HepG2 (cell line): Measurements from ENCODE around the gene AUTS2. TPM values are rescaled to one million over a fixed set of nuclear protein-coding genes. Genes with fewer than 3 reads are reported as not detected.

ENCODE experiments used
- ATAC-seq: fragments of 200-7000 bp; cut with Tn5 transposase; 3 replicates; pipeline ENCODE4 v1.9.1; 2020; ENCODE audit warnings: mild to moderate bottlenecking, moderate library complexity
- BruUV-seq: library from RNA; stranded (reverse); fragments of 400-500 nt; replicated peaks from 2 replicates; lab custom pipeline; 2021; lab: Mats Ljungman, UMichigan
- CTCF ChIA-PET: fragments of 300-600 bp; formaldehyde crosslinking; extraction: SDS; loops from one replicate; lab custom pipeline; 2021; ENCODE audit warnings: low total read pairs, inconsistent platforms, low intra/inter-chr PET ratio; lab: Yijun Ruan, JAX
- POLR2A ChIA-PET: fragments of 350-600 bp; sonication (Branson Sonifier 250); formaldehyde crosslinking; loops from one replicate; lab custom pipeline; 2020; ENCODE audit warnings: antibody characterized with exemption, inconsistent platforms; lab: Yijun Ruan, JAX
- DNase-seq: peaks from one replicate; pipeline ENCODE4 v3.0.0-alpha.2; 2015; ENCODE audit warnings: low spot score
- FAIRE-seq: peaks from 3 replicates; lab custom pipeline; 2011; peaks lifted over from hg19 to GRCh38; lab: Jason Lieb, UNC
- H2AFZ ChIP-seq: one replicate; pipeline ENCODE4 v1.6.1; 2011; ENCODE audit warnings: low read length, inconsistent platforms
- H3K27ac ChIP-seq: fragments of 300-600 bp; 3 replicates; pipeline ENCODE4 v1.8.0; 2011; ENCODE audit warnings: mixed run types, mild to moderate bottlenecking, mixed read lengths, low read length, inconsistent platforms; ENCODE audit not compliant: insufficient read depth; ENCODE audit errors: extremely low read length
- H3K27me3 ChIP-seq, 2 experiments: fragments of 200-600 bp in 1 of 2; 2 replicates in 1 of 2; 3 replicates in 1 of 2; pipeline versions ENCODE4 v1.6.0 to v1.8.0; 2011; ENCODE audit warnings: low read length in 2 of 2, mild to moderate bottlenecking in 2 of 2, moderate library complexity in 2 of 2, inconsistent platforms in 1 of 2; ENCODE audit not compliant: insufficient read depth in 2 of 2, control insufficient read depth in 1 of 2
- H3K36me3 ChIP-seq, 2 experiments: fragments of 200-600 bp in 1 of 2; replicated peaks in 1 of 2; 2 replicates in 1 of 2; 3 replicates in 1 of 2; pipeline versions ENCODE4 v1.5.1 to v1.8.0; 2011; ENCODE audit warnings: low read length in 2 of 2, inconsistent platforms in 1 of 2; ENCODE audit not compliant: insufficient read depth in 2 of 2, control insufficient read depth in 1 of 2
- H3K4me1 ChIP-seq: 2 replicates; pipeline ENCODE4 v1.5.1; 2012; ENCODE audit warnings: low read length, inconsistent platforms; ENCODE audit not compliant: insufficient read depth
- H3K4me2 ChIP-seq: 2 replicates; pipeline ENCODE4 v1.6.0; 2011; ENCODE audit warnings: low read depth, low read length, inconsistent platforms
- H3K4me3 ChIP-seq, 3 experiments: fragments of 200-600 bp in 1 of 3; sonication (generic), shearing (Covaris generic) in 1 of 3; replicated peaks in 1 of 3; 2 replicates each; pipeline ENCODE4 v1.5.1; 2011 to 2016; ENCODE audit warnings: low read length in 3 of 3, inconsistent platforms in 2 of 3, low read depth in 2 of 3, mild to moderate bottlenecking in 2 of 3, control low read depth in 1 of 3, mixed read lengths in 1 of 3; ENCODE audit not compliant: insufficient read depth in 1 of 3
- H3K79me2 ChIP-seq: one replicate; pipeline ENCODE4 v1.6.1; 2011; ENCODE audit warnings: low read length, inconsistent platforms; ENCODE audit not compliant: insufficient read depth
- H3K9ac ChIP-seq: 2 replicates; pipeline ENCODE4 v1.6.0; 2011; ENCODE audit warnings: mild to moderate bottlenecking, low read depth, low read length, inconsistent platforms; ENCODE audit not compliant: insufficient read depth
- H3K9me3 ChIP-seq: 2 replicates; pipeline ENCODE4 v1.5.1; 2012; ENCODE audit warnings: mild to moderate bottlenecking, low read length
- H4K20me1 ChIP-seq: 2 replicates; pipeline ENCODE4 v1.6.0; 2011; ENCODE audit warnings: inconsistent platforms, mild to moderate bottlenecking, low read length, moderate library complexity; ENCODE audit not compliant: insufficient read depth
- SALL2 ChIP-seq: sonication (generic); formaldehyde crosslinking; IDR thresholded peaks from 2 replicates; pipeline ENCODE4 v1.8.1; 2023; ENCODE audit warnings: mild to moderate bottlenecking, missing genetic modification reagents, inconsistent platforms
- TOPORS ChIP-seq: sonication (generic); formaldehyde crosslinking; IDR thresholded peaks from 2 replicates; pipeline ENCODE4 v1.8.0; 2023; ENCODE audit warnings: mild to moderate bottlenecking, missing genetic modification reagents
- ZHX2 ChIP-seq, 2 experiments: sonication (generic) in 1 of 2; formaldehyde crosslinking in 1 of 2; IDR thresholded peaks; 2 replicates each; pipeline versions ENCODE4 v1.6.1 to v1.9.0; 2014 to 2022; ENCODE audit warnings: antibody characterized with exemption in 1 of 2, borderline replicate concordance in 1 of 2, inconsistent platforms in 1 of 2, low read depth in 1 of 2, missing genetic modification reagents in 1 of 2
- WGBS: methylation state at CpG from one replicate; pipeline ENCODE4 v1.1.6; 2017; ENCODE audit warnings: low lambda C conversion rate; 5-methylcytosine and 5-hydroxymethylcytosine counted together
- in situ Hi-C: cut with HindIII; loops from 2 replicates; pipeline ENCODE4 v1.10.0; 2017; ENCODE audit warnings: low pct_unique_long_range_greater_than_20kb; ENCODE audit not compliant: extremely low pct_ligation_motif_present
- intact Hi-C: fragments of 100-400 bp; cut with micrococcal nuclease; formaldehyde crosslinking; loops from one replicate; pipeline ENCODE4 v1.10.0; 2022; ENCODE audit not compliant: unreplicated experiment
- polyA plus RNA-seq, 8 experiments: library from polyadenylated mRNA; depleted of rRNA in 3 of 8; stranded (reverse) in 7 of 8; unstranded in 1 of 8; fragments of >200 nt; fragmentation: Illumina TruSeq in 4 of 8; extraction: Trizol in 4 of 8; gene quantifications; 2 replicates each; pipeline versions ENCODE4 v1.2.1 to v1.2.3, GENCODE V29; 2011 to 2016; ENCODE audit warnings: low read depth in 4 of 8, missing spikeins in 1 of 8, mixed read lengths in 1 of 8; ENCODE audit not compliant: insufficient read depth in 1 of 8
- total RNA-seq, 5 experiments: library from RNA; depleted of rRNA; stranded (reverse); fragments of >200 nt; fragmentation: Illumina TruSeq; extraction: Trizol; gene quantifications; 2 replicates each; pipeline ENCODE4 v1.2.3, GENCODE V29; 2016; ENCODE audit warnings: low read depth in 1 of 5

AUTS2 gene
- total and polyA plus RNA-seq, 2 of the 13 experiments (the other 11 are each of a cell fraction or from before 2014, with no cell fraction given): 0.38 TPM; not detected in 1

GRCh38 chr7:69871886-69872569, 273.8 kb downstream of the AUTS2 start (continued):
- TF ChIP-seq SALL2 (CRISPR knock-in tag): no peak

GRCh38 chr7:69873512-69873911, 275.2 kb downstream of the AUTS2 start:
- Histone ChIP-seq H3K27ac (no peak overlapping the region), H2AFZ (no peak overlapping the region), H3K36me3 (no peaks in the 10 kb centered on the region), H3K79me2 (no peaks in the 10 kb centered on the region), H3K27me3 (no peaks in the 10 kb centered on the region), H3K4me2 (no peak overlapping the region), H3K9ac (no peak overlapping the region), H3K9me3 (no peaks in the 10 kb centered on the region), H3K4me3 (no peak overlapping the region), H4K20me1 (no peaks in the 10 kb centered on the region), H3K4me1 (no peaks in the 10 kb centered on the region)
- CTCF ChIA-PET: no interaction called here
- DNase-seq (no peak), ATAC-seq (no peak), FAIRE-seq (no peak)
- 74% methylated on average over 3 of the region's 3 CpGs for WGBS
- intact Hi-C loops (no loop called here), in situ Hi-C loops (no loop called here)
- POLR2A ChIA-PET: no interaction called here
- BruUV-seq: no TSS peak
- TF ChIP-seq TOPORS (no peak), ZHX2 (IDR thresholded peaks at IDR 0.05; ENCODE audit: low read depth) (no peak), ZHX2 (CRISPR knock-in tag; IDR thresholded peaks at IDR 0.05; ENCODE audit: borderline replicate concordance) (no peak)
